H1 (cell line): ENCODE results near the gene RAD9A. TPM values are rescaled to one million over a fixed set of nuclear protein-coding genes. Genes with fewer than 3 reads are reported as not detected.

Experiments
- CTCF ChIA-PET: fragments of 300-600 bp; sonication (Branson Sonifier 250); formaldehyde crosslinking; loops from one replicate; lab custom pipeline; 2021; ENCODE audit not compliant: partially characterized antibody; lab: Charles Lee
- POLR2A ChIA-PET: fragments of 300-600 bp; sonication (Branson Sonifier 250); formaldehyde crosslinking; loops from one replicate; lab custom pipeline; 2021; ENCODE audit warnings: inconsistent platforms; ENCODE audit not compliant: partially characterized antibody; lab: Charles Lee
- DNase-seq, 2 experiments: peaks; one replicate each; pipeline versions ENCODE4 v3.0.0 to v3.0.0-alpha.2; 2010 to 2022; ENCODE audit warnings: low spot score in 2 of 2, low read depth in 1 of 2, mixed read lengths in 1 of 2
- FAIRE-seq: peaks from 2 replicates; lab custom pipeline; 2011; peaks lifted over from hg19 to GRCh38; lab: Jason Lieb, UNC
- H2AFZ ChIP-seq: 2 replicates; pipeline ENCODE4 v1.8.1; 2012; ENCODE audit warnings: low read length, inconsistent platforms
- H2AK5ac ChIP-seq: 2 replicates; pipeline ENCODE4 v1.6.1; 2013; ENCODE audit warnings: low read depth, low read length
- H2BK120ac ChIP-seq: replicated peaks from 2 replicates; pipeline ENCODE3; 2013; ENCODE audit warnings: low read depth, low read length, inconsistent platforms
- H2BK12ac ChIP-seq: 2 replicates; pipeline ENCODE4 v1.6.1; 2013; ENCODE audit warnings: low read depth, low read length
- H2BK15ac ChIP-seq: 2 replicates; pipeline ENCODE4 v1.6.1; 2013; ENCODE audit warnings: low read length
- H2BK20ac ChIP-seq: 2 replicates; pipeline ENCODE4 v1.6.1; 2013; ENCODE audit warnings: low read length
- H2BK5ac ChIP-seq: 2 replicates; pipeline ENCODE4 v1.6.1; 2013; ENCODE audit warnings: low read depth, low read length
- H3K14ac ChIP-seq: 2 replicates; pipeline ENCODE4 v1.6.1; 2013; ENCODE audit warnings: inconsistent platforms; ENCODE audit not compliant: insufficient read length
- H3K18ac ChIP-seq: 2 replicates; pipeline ENCODE4 v1.6.1; 2013; ENCODE audit warnings: low read length; ENCODE audit errors: extremely low read depth
- H3K23ac ChIP-seq: 2 replicates; pipeline ENCODE4 v1.6.1; 2013; ENCODE audit warnings: inconsistent platforms; ENCODE audit not compliant: insufficient read length
- H3K23me2 ChIP-seq: 2 replicates; pipeline ENCODE4 v1.6.1; 2013; ENCODE audit warnings: low read depth, low read length
- H3K27ac ChIP-seq: 2 replicates; pipeline ENCODE4 v1.6.1; 2011; ENCODE audit warnings: low read depth, low read length, inconsistent platforms
- H3K27me3 ChIP-seq, 4 experiments: replicated peaks in 1 of 4; 1 replicate in 1 of 4; 2 replicates in 3 of 4; pipeline versions ENCODE4 v1.6.1 to v1.8.1; 2011 to 2013; ENCODE audit warnings: low read length in 3 of 4, mild to moderate bottlenecking in 3 of 4, inconsistent platforms in 2 of 4, mixed read lengths in 2 of 4, moderate library complexity in 1 of 4; ENCODE audit not compliant: control insufficient read depth in 3 of 4, insufficient read depth in 3 of 4; ENCODE audit errors: extremely low read depth in 1 of 4
- H3K36me3 ChIP-seq, 4 experiments: 2 replicates each; pipeline versions ENCODE4 v1.6.1 to v1.8.1; 2011 to 2013; ENCODE audit warnings: mild to moderate bottlenecking in 4 of 4, low read length in 3 of 4, moderate library complexity in 2 of 4, control low read depth in 1 of 4, inconsistent platforms in 1 of 4; ENCODE audit not compliant: insufficient read depth in 4 of 4, control insufficient read depth in 2 of 4
- H3K4ac ChIP-seq: replicated peaks from 2 replicates; pipeline ENCODE3; 2013; ENCODE audit warnings: low read length, low read depth, mixed read lengths, inconsistent platforms; ENCODE audit not compliant: insufficient read length
- H3K4me1 ChIP-seq, 4 experiments: replicated peaks in 1 of 4; 1 replicate in 1 of 4; 2 replicates in 3 of 4; pipeline versions ENCODE4 v1.6.1 to v1.8.1; 2011 to 2013; ENCODE audit warnings: low read length in 3 of 4, inconsistent platforms in 2 of 4, mixed read lengths in 1 of 4; ENCODE audit not compliant: insufficient read depth in 4 of 4, control insufficient read depth in 3 of 4
- H3K4me2 ChIP-seq, 2 experiments: 2 replicates each; pipeline versions ENCODE4 v1.6.1 to v1.8.1; 2011 to 2013; ENCODE audit warnings: low read depth in 2 of 2, low read length in 2 of 2, control low read depth in 1 of 2, inconsistent platforms in 1 of 2, mild to moderate bottlenecking in 1 of 2; ENCODE audit not compliant: insufficient read depth in 1 of 2
- H3K4me3 ChIP-seq, 4 experiments: fragments of 200-600, 300-600 bp in 1 of 4; sonication (generic), shearing (Covaris generic), sonication (Bioruptor Twin) in 1 of 4; 2 replicates each; pipeline versions ENCODE4 v1.5.1 to v1.8.1; 2011 to 2016; ENCODE audit warnings: low read length in 4 of 4, low read depth in 3 of 4, control low read depth in 2 of 4, inconsistent platforms in 2 of 4, mild to moderate bottlenecking in 2 of 4, mixed read lengths in 1 of 4, moderate library complexity in 1 of 4; ENCODE audit not compliant: insufficient read depth in 2 of 4; ENCODE audit errors: extremely low read depth in 1 of 4
- H3K56ac ChIP-seq: replicated peaks from 2 replicates; pipeline ENCODE3; 2013; ENCODE audit warnings: low read depth, mild to moderate bottlenecking, mixed read lengths, low read length, inconsistent platforms; ENCODE audit not compliant: insufficient read length
- H3K79me1 ChIP-seq: 2 replicates; pipeline ENCODE4 v1.6.1; 2013; ENCODE audit warnings: low read depth, low read length, control low read depth
- H3K79me2 ChIP-seq, 2 experiments: 2 replicates each; pipeline versions ENCODE4 v1.6.1 to v1.8.1; 2012 to 2013; ENCODE audit warnings: low read length in 2 of 2, mild to moderate bottlenecking in 2 of 2, inconsistent platforms in 1 of 2; ENCODE audit not compliant: insufficient read depth in 2 of 2, control insufficient read depth in 1 of 2
- H3K9ac ChIP-seq, 4 experiments: replicated peaks in 1 of 4; 1 replicate in 1 of 4; 2 replicates in 3 of 4; pipeline versions ENCODE4 v1.6.1 to v1.8.1; 2011 to 2013; ENCODE audit warnings: low read depth in 3 of 4, low read length in 3 of 4, control low read depth in 2 of 4, mild to moderate bottlenecking in 2 of 4, moderate library complexity in 2 of 4, inconsistent platforms in 1 of 4; ENCODE audit errors: extremely low read depth in 1 of 4
- H3K9me3 ChIP-seq, 2 experiments: 2 replicates each; pipeline versions ENCODE4 v1.6.1 to v1.8.1; 2012 to 2013; ENCODE audit warnings: mild to moderate bottlenecking in 2 of 2, moderate library complexity in 2 of 2, control low read depth in 1 of 2, inconsistent platforms in 1 of 2, low read depth in 1 of 2, low read length in 1 of 2, mixed read lengths in 1 of 2; ENCODE audit not compliant: insufficient read depth in 2 of 2
- H4K20me1 ChIP-seq, 2 experiments: replicated peaks in 1 of 2; 2 replicates each; pipeline versions ENCODE3 to v1.8.1; 2011 to 2013; ENCODE audit warnings: inconsistent platforms in 2 of 2, low read length in 2 of 2, mild to moderate bottlenecking in 1 of 2; ENCODE audit not compliant: insufficient read depth in 2 of 2, control insufficient read depth in 1 of 2
- H4K5ac ChIP-seq: 2 replicates; pipeline ENCODE4 v1.6.1; 2013; ENCODE audit warnings: low read length, low read depth, mixed read lengths, inconsistent platforms; ENCODE audit not compliant: insufficient read length
- H4K8ac ChIP-seq: 2 replicates; pipeline ENCODE4 v1.8.0; 2013; ENCODE audit warnings: mild to moderate bottlenecking, moderate library complexity, low read length, inconsistent platforms; ENCODE audit not compliant: insufficient read depth; ENCODE audit errors: extremely low read depth
- H4K91ac ChIP-seq: replicated peaks from 2 replicates; pipeline ENCODE3; 2013; ENCODE audit warnings: low read length, mixed read lengths, inconsistent platforms; ENCODE audit not compliant: insufficient read length
- ASH2L ChIP-seq: fragments of 200-600, 300-600 bp; sonication (generic); IDR thresholded peaks from one replicate; pipeline ENCODE4 v1.7.1; 2017; ENCODE audit warnings: low read length
- CEBPB ChIP-seq: IDR thresholded peaks from 2 replicates; pipeline ENCODE4 v1.6.1; 2012; ENCODE audit warnings: low read depth, low read length
- E2F6 ChIP-seq: IDR thresholded peaks from 2 replicates; pipeline ENCODE4 v1.6.1; 2012; ENCODE audit warnings: inconsistent platforms
- KDM4A ChIP-seq: IDR thresholded peaks from one replicate; pipeline ENCODE4 v1.7.1; 2012; ENCODE audit warnings: low read depth, mild to moderate bottlenecking, moderate library complexity, low read length, inconsistent platforms; ENCODE audit not compliant: severe bottlenecking
- KDM5A ChIP-seq: fragments of 200-600 bp; IDR thresholded peaks from 2 replicates; pipeline ENCODE4 v1.7.1; 2012; ENCODE audit warnings: mild to moderate bottlenecking, low read length, inconsistent platforms, mixed read lengths
- RBBP5 ChIP-seq: IDR thresholded peaks from 2 replicates; pipeline ENCODE4 v1.7.1; 2012; ENCODE audit warnings: low read depth, mild to moderate bottlenecking, inconsistent platforms, low read length, moderate library complexity, borderline replicate concordance
- WGBS, 2 experiments: shearing (Covaris generic) in 1 of 2; methylation state at CpG; one replicate each; pipeline versions ENCODE4 v1.1.6 to v1.1.7; 2013 to 2015; ENCODE audit warnings: low lambda C conversion rate in 2 of 2, mixed read lengths in 2 of 2, inconsistent platforms in 1 of 2, low coverage in 1 of 2, missing lambda C conversion rate in 1 of 2; ENCODE audit not compliant: insufficient replicate concordance in 2 of 2, insufficient coverage in 1 of 2, insufficient read length in 1 of 2; ENCODE audit errors: extremely low coverage in 1 of 2, missing lambda C conversion rate in 1 of 2; 5-methylcytosine and 5-hydroxymethylcytosine counted together
- polyA plus RNA-seq, 7 experiments: library from polyadenylated mRNA; depleted of rRNA in 3 of 7; stranded (reverse) in 5 of 7; unstranded in 2 of 7; fragments of >200 nt in 5 of 7; fragments of 200-250 nt in 2 of 7; gene quantifications; 1 replicate in 5 of 7; 2 replicates in 1 of 7; 4 replicates in 1 of 7; pipeline versions ENCODE4 v1.2.1 to v1.2.3, GENCODE V29; 2011 to 2013; ENCODE audit warnings: missing spikeins in 2 of 7, mixed read lengths in 2 of 7
- total RNA-seq: library from RNA; stranded (reverse); fragmentation: NEBNext Ultra II Directional; extraction: Animal tissue kit (Norgen Biotek cat#: 25700); gene quantifications from 2 replicates; pipeline ENCODE4 v1.2.1, GENCODE V29; 2021

RAD9A gene
- total and polyA plus RNA-seq, 2 of the 8 experiments (the other 6 are each of a cell fraction or from before 2014, with no cell fraction given) = 22.2 to 25.5 TPM

- H3K9me3 ChIP-seq = no peaks in the 10 kb centered on the region
- no peak for TF ChIP-seq CEBPB
- peak; percentile 73 for TF ChIP-seq KDM4A
- TF ChIP-seq E2F6 = peak; percentile 29; the same call in 1 of the 2 replicates
- TF ChIP-seq RBBP5 = peak; percentile 27; the same call in 1 of the 2 replicates
- peak; percentile 8 for TF ChIP-seq ASH2L
- no peak for TF ChIP-seq KDM5A
- H4K91ac ChIP-seq = no peak overlapping the region
- H3K4ac ChIP-seq = no peak overlapping the region
- no peak overlapping the region for H2AFZ ChIP-seq
- H3K56ac ChIP-seq = no peak overlapping the region
- H2BK12ac ChIP-seq = no peak overlapping the region
- POLR2A ChIA-PET = interaction anchor here (0.9 to 2.1 kb wide), 10 partner anchors 7 to 258 kb away, joined by 3 to 11 read pairs (median 4); partner anchors contain the start of gene POLD4
- H3K14ac ChIP-seq = no peak overlapping the region
- no peaks in the 10 kb centered on the region for H3K79me2 ChIP-seq
- H3K79me1 ChIP-seq = no peaks in the 10 kb centered on the region
- no peak overlapping the region for H4K5ac ChIP-seq
- no peak overlapping the region for H3K23ac ChIP-seq
- 0% methylated on average over 4 of the region's 78 CpGs; no CpG with 5 or more reads in 1 of the 2 experiments for WGBS, 2 experiments
- no peak overlapping the region for H3K27ac ChIP-seq
- DNase-seq = peak in 1 of 2 experiments; percentile 62
- no peak for FAIRE-seq
- H2BK5ac ChIP-seq = no peak overlapping the region
- H3K18ac ChIP-seq = peak overlapping the region; percentile 48
- H3K9ac ChIP-seq = peak overlapping the region in 1 of 4 experiments; percentile 53; a peak in 1 of 7 replicates
- peaks cover 25% of the 10 kb centered on the region; the same call in 1 of the 2 replicates for H3K23me2 ChIP-seq
- peak overlapping the region; percentile 46 to 77 (median 54) for H3K4me3 ChIP-seq
- H3K36me3 ChIP-seq = no peaks in the 10 kb centered on the region
- no peak overlapping the region for H2AK5ac ChIP-seq
- peaks cover 0 to 41% (median 37%) of the 10 kb centered on the region in 4 experiments; a peak in 6 of 7 replicates for H3K4me1 ChIP-seq
- H2BK120ac ChIP-seq = no peak overlapping the region
- H2BK15ac ChIP-seq = no peak overlapping the region
- peaks cover 7 to 65% (median 54%) of the 10 kb centered on the region in 4 experiments for H3K27me3 ChIP-seq
- H3K4me2 ChIP-seq = peak overlapping the region; percentile 87 to 96
- no peak overlapping the region for H4K8ac ChIP-seq
- peaks cover 0 to 5% of the 10 kb centered on the region in 2 experiments for H4K20me1 ChIP-seq
- CTCF ChIA-PET = interaction anchor here (0.6 to 34.8 kb wide), 9 partner anchors 9 to 649 kb away, joined by 3 to 1305 read pairs (median 11); partner anchors contain the start of genes POLD4, PPP1CA and RAD9A
- H2BK20ac ChIP-seq = no peak overlapping the region
These were observed 19.3 kb upstream of the RAD9A start for GRCh38 chr11:67372321-67372992.
